GM18511 (cell line): ENCODE results near the gene WFDC10A.
"Not testable (repeated sequence)": the region's sequence is repeated elsewhere in the genome, so short reads cannot be mapped to it uniquely, and the experiment has no call there.

Source experiments
- ATAC-seq: cut with Tn5 transposase; IDR thresholded peaks from one replicate; pipeline ENCODE4 v1.9.1; 2021; ENCODE audit warnings: mild to moderate bottlenecking, moderate library complexity; ENCODE audit not compliant: unreplicated experiment

WFDC10A gene

DNA sequence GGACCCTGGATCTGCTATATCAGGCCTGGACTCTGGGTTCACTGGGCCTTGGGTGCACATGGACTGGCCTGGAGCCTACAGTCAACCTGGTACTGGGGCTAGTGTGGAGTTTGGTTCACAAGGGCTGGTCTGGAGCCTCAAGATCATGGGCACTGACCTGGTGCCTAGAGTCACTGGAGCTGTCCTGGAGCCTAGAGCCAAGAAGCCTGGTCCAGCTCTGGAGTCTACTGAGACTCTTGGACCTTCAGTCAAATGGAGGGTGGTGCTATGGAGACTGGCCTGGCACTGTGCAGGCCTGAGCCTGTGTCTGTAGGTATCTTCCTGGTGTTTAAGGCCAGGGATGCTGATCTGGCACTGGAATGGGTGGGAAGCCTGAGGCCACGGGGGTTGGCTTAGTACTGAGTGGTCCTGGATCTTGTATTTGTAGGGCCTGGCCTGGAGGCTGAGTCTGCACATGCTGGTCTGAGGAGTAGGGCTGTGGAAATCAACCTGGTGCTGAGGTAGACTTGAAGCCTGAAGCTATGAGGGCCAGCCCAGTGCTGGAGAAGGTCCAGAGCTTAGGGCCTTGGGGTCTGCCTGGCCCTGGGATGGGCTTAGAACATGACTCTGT, 18.0 kb downstream of the WFDC10A start:
- ATAC-seq: no peak

DNA sequence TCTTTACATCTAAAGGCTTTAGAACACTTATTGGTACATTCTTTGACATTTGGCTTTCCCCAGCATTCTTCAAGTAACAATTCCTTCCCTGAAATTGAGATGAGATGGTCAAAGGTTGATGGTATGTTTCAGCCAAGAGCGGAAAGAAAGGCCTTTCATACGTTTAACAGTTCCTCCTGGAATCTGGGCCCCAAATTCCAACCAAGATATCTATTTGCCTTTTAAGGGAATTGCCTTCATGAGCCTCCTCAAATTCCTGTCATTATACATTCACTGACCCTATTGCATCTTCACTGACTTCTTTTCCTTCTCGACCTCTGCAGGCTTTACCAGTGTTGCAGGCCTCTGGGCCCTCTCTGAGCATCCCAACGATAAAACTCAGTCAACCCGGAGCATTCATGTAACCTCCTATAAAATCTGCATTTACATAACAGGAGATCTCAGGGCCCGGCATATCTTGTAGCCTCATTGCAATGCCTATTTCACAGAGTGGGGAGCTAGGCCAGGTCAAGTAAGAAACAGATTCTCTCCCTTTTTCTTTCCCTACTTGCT, 19.8 kb downstream of the WFDC10A start:
- no peak for ATAC-seq

DNA sequence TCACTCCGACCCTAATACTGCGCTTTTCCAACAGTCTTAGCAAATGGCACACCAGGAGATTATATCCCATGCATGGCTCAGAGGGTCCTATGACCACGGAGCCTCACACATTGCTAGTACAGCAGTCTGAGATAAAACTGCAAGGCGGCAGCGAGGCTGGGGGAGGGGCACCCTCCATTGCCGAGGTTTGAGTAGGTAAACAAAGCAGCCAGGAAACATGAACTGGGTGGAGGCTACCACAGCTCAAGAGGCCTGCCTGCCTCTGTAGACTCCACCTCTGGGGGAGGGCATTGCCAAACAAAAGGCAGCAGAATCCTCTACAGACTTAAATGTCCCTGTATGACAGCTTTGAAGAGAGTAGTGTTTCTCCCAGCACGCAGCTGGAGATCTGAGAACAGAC, 22.2 kb downstream of the WFDC10A start:
- not testable (repeated sequence) for ATAC-seq

GRCh38 chr20:45657038-45657437, 27.5 kb downstream of the WFDC10A start:
- ATAC-seq: not testable (repeated sequence)

- ATAC-seq: no peak
These were observed 40.6 kb downstream of the WFDC10A start, which contains the start of gene WFDC11 for GRCh38 chr20:45670139-45670538. Gene WFDC11 (minus strand): TSS chr20:45670239. CDS start chr20:45650600, 19,639 bp downstream.

DNA sequence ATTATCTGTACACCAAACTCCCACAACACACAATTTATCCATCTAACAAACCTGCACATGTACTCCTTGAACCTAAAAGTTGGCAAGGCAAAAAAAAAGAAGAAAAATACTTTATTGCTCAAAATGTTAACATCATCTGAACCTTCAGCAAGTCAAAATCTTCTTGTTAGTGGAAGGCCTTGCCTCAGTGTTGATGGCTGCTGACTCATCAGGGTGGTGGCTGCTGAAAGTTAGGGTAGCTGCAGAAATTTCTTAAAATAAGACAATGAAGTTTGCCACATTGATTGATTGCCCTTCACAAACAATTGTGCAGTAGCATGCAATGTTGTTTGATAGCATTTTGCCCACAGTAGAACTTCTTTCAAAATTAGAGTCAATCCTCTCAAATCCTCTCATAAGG, 43.2 kb downstream of the WFDC10A start:
- no peak for ATAC-seq

DNA sequence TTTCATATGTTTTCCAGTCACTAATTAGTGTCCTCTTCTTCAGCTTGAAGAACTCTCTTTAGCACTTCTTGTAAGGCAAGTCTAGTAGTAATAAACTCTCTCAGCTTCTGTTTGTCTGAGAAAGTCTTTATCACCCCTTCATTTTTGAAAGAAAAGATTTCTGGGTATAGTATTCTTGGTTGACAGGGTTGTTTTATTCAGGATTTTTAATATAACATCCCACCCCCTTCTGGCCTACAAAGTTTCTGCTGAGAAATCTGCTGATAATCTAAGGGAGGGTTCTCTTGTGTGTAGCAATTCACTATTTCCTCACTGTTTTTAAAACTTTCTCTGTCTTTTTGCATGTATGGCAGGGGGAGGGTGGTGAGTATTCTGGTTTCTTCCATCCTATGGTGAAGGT, 50.1 kb downstream of the WFDC10A start:
- ATAC-seq: no peak
